Adrenal gland (tissue), 5 donors: Measurements from ENCODE around the gene BCL11B.

ENCODE experiments used
- CTCF ChIP-seq, 6 experiments: fragments of 450-650 bp in 4 of 6; fragments of 200-600 bp in 2 of 6; sonication (generic) in 1 of 6; IDR thresholded peaks; 1 replicate in 5 of 6; 2 replicates in 1 of 6; pipeline versions ENCODE4 v1.5.1 to v1.8.0; 2016 to 2021; ENCODE audit warnings: antibody characterized with exemption in 6 of 6, mild to moderate bottlenecking in 2 of 6, moderate library complexity in 1 of 6
- POLR2A ChIP-seq, 2 donors: fragments of 450-650 bp; IDR thresholded peaks; one replicate each; pipeline ENCODE4 v1.6.1; 2017; ENCODE audit warnings: antibody characterized with exemption in 2 of 2, mild to moderate bottlenecking in 2 of 2, moderate library complexity in 1 of 2
- donor health status: DM: no; HTN: no; CAD: no.

DNA sequence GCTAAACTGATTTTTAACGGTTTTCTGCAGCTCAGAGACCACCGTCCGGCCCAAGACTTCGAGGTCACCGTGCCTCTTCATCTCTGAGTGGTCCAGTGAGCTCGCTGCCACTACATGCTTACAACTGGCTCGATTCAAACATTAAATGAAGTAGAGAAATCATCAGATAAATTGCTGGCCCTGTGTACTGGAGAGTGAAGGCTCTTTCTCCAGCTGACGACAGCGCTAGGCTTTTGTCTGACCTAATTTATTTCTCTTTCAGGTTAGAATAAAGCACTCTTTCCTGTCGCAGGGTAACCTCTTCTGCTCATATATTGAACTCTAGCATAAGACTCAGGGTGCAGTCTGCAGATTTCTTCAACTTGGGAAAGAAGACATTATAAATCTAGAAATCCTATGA lies 6.4 kb downstream of the BCL11B start:
- TF ChIP-seq CTCF (IDR thresholded peaks at IDR 0.05) (no peak), POLR2A (IDR thresholded peaks at IDR 0.05) (no peak)
